ENCODE measurements around the gene SPAG6.

DNA sequence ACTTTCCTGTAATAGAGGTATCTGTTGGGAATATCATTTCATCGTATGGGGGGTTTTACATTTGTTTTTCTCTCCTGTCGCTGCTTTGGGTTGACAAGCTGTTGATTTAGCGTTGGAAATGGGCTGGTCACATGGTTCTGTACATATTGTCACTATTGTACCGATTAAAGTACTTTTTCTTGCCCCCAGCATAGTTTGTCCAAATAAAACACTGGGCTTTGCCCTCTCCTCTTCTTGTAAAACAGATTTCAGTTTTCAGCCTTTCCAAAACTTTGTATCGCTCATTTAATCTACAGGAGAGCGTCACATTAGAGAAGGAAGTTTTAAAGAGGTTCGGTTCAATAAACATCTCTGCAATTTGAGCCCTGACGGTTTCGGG, 20.4 kb upstream of the SPAG6 start:
- TF ChIP-seq, protein P1, sequence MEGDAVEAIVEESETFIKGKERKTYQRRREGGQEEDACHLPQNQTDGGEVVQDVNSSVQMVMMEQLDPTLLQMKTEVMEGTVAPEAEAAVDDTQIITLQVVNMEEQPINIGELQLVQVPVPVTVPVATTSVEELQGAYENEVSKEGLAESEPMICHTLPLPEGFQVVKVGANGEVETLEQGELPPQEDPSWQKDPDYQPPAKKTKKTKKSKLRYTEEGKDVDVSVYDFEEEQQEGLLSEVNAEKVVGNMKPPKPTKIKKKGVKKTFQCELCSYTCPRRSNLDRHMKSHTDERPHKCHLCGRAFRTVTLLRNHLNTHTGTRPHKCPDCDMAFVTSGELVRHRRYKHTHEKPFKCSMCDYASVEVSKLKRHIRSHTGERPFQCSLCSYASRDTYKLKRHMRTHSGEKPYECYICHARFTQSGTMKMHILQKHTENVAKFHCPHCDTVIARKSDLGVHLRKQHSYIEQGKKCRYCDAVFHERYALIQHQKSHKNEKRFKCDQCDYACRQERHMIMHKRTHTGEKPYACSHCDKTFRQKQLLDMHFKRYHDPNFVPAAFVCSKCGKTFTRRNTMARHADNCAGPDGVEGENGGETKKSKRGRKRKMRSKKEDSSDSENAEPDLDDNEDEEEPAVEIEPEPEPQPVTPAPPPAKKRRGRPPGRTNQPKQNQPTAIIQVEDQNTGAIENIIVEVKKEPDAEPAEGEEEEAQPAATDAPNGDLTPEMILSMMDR (IDR thresholded peaks at IDR 0.05; ENCODE audit: borderline replicate concordance, extremely low read depth, low read length, poor library complexity, severe bottlenecking) = no peak
- no peak for TF ChIP-seq EZH2 (IDR thresholded peaks at IDR 0.05; ENCODE audit: borderline replicate concordance, low read depth, low read length, severe bottlenecking)
